Peyer's patch (tissue), 4 donors: Measurements from ENCODE around the gene NPY4R.
"Not testable (repeated sequence)": the region's sequence is repeated elsewhere in the genome, so short reads cannot be mapped to it uniquely, and the experiment has no call there.

Experiments
- CTCF ChIP-seq, 6 experiments: fragments of 450-650 bp in 4 of 6; fragments of 200-600 bp in 2 of 6; sonication (generic) in 1 of 6; IDR thresholded peaks; one replicate each; pipeline ENCODE4 v1.5.1; 2017 to 2019; ENCODE audit warnings: antibody characterized with exemption in 6 of 6, mild to moderate bottlenecking in 3 of 6, moderate library complexity in 1 of 6
- POLR2A ChIP-seq, 2 donors: fragments of 450-650 bp; IDR thresholded peaks; one replicate each; pipeline ENCODE4 v1.5.1; 2017; ENCODE audit warnings: antibody characterized with exemption in 2 of 2, mild to moderate bottlenecking in 2 of 2, moderate library complexity in 2 of 2

- not testable (repeated sequence) for TF ChIP-seq CTCF, POLR2A (IDR thresholded peaks at IDR 0.05)
These were observed 14.4 kb downstream of the NPY4R start for GRCh38 chr10:46451365-46451764.
